HEK293T (cell line): Measurements from ENCODE around the gene ATG14.
"Not testable (repeated sequence)": the region's sequence is repeated elsewhere in the genome, so short reads cannot be mapped to it uniquely, and the experiment has no call there.

Experiments
- CTCF ChIA-PET: fragments of 350-600 bp; formaldehyde crosslinking; extraction: SDS; loops from one replicate; lab custom pipeline; 2021; ENCODE audit warnings: antibody characterized with exemption, inconsistent platforms; lab: Yijun Ruan, JAX
- POLR2A ChIA-PET: fragments of 350-600 bp; formaldehyde crosslinking; extraction: SDS; loops from one replicate; lab custom pipeline; 2020; ENCODE audit warnings: antibody characterized with exemption, inconsistent platforms; lab: Yijun Ruan, JAX
- DNase-seq: peaks from one replicate; pipeline ENCODE4 v3.0.0; 2012; ENCODE audit warnings: mixed read lengths; ENCODE audit errors: extremely low spot score
- ARNT ChIP-seq: fragments of 450-650 bp; IDR thresholded peaks from 2 replicates; pipeline ENCODE4 v1.6.1; 2017; ENCODE audit warnings: mild to moderate bottlenecking
- BHLHE40 ChIP-seq: fragments of 450-650 bp; IDR thresholded peaks from 2 replicates; pipeline ENCODE4 v1.6.1; 2016; ENCODE audit warnings: mild to moderate bottlenecking, moderate library complexity, borderline replicate concordance
- CTBP1 ChIP-seq: fragments of 450-650 bp; IDR thresholded peaks from 2 replicates; pipeline ENCODE4 v1.6.1; 2016; ENCODE audit warnings: borderline replicate concordance
- ELF4 ChIP-seq: fragments of 450-650 bp; IDR thresholded peaks from 2 replicates; pipeline ENCODE4 v1.6.1; 2017; ENCODE audit warnings: antibody characterized with exemption
- FOXA1 ChIP-seq: fragments of 450-650 bp; IDR thresholded peaks from 2 replicates; pipeline ENCODE4 v1.6.1; 2016; ENCODE audit warnings: mild to moderate bottlenecking
- FOXK2 ChIP-seq: fragments of 450-650 bp; IDR thresholded peaks from 2 replicates; pipeline ENCODE4 v1.6.1; 2016; ENCODE audit warnings: mild to moderate bottlenecking
- FOXM1 ChIP-seq: fragments of 450-650 bp; IDR thresholded peaks from 2 replicates; pipeline ENCODE4 v1.6.1; 2017; ENCODE audit warnings: mild to moderate bottlenecking, borderline replicate concordance
- HDGF ChIP-seq: fragments of 450-650 bp; IDR thresholded peaks from 2 replicates; pipeline ENCODE4 v1.6.1; 2017; ENCODE audit warnings: antibody characterized with exemption, borderline replicate concordance
- L3MBTL2 ChIP-seq: fragments of 450-650 bp; conservative IDR thresholded peaks from 2 replicates; pipeline ENCODE4 v1.6.1; 2016; ENCODE audit warnings: mild to moderate bottlenecking
- LEF1 ChIP-seq: fragments of 450-650 bp; IDR thresholded peaks from 2 replicates; pipeline ENCODE4 v1.6.1; 2017; ENCODE audit warnings: mild to moderate bottlenecking, borderline replicate concordance
- NFRKB ChIP-seq: fragments of 450-650 bp; IDR thresholded peaks from 2 replicates; pipeline ENCODE4 v1.6.1; 2016; ENCODE audit warnings: mild to moderate bottlenecking, moderate library complexity
- PKNOX1 ChIP-seq: fragments of 450-650 bp; IDR thresholded peaks from 2 replicates; pipeline ENCODE4 v1.6.1; 2016
- SP1 ChIP-seq: fragments of 450-650 bp; IDR thresholded peaks from 2 replicates; pipeline ENCODE4 v1.6.1; 2017
- SUZ12 ChIP-seq: fragments of 450-650 bp; IDR thresholded peaks from 2 replicates; pipeline ENCODE4 v1.6.1; 2016; ENCODE audit warnings: mild to moderate bottlenecking
- TARDBP ChIP-seq: fragments of 450-650 bp; IDR thresholded peaks from 2 replicates; pipeline ENCODE4 v1.6.1; 2016
- ZNF384 ChIP-seq: fragments of 450-650 bp; IDR thresholded peaks from 2 replicates; pipeline ENCODE4 v1.6.1; 2016

The ATG14 gene

GRCh38 chr14:55347040-55347439, 64.6 kb downstream of the ATG14 start:
- POLR2A ChIA-PET, result interaction anchor here (1.4 kb wide), 1 partner anchor 134 kb away, joined by 3 read pairs; no protein-coding TSS in a partner anchor

GRCh38 chr14:55344582-55345163, 67.0 kb downstream of the ATG14 start:
- DNase-seq, POLR2A ChIA-PET, CTCF ChIA-PET: not testable (repeated sequence)

More at GRCh38 chr14:55347040-55347439, 64.6 kb downstream of the ATG14 start:
- CTCF ChIA-PET, result interaction anchor here (1.5 kb wide), 1 partner anchor 7 kb away, joined by 8 read pairs; no protein-coding TSS in a partner anchor
- TF ChIP-seq SUZ12 (no peak), NFRKB (no peak), ZNF384 (no peak), SP1 (no peak), FOXK2 (no peak), PKNOX1 (no peak), BHLHE40 (no peak), CTBP1 (no peak), FOXA1 (no peak), ELF4 (no peak), FOXM1 (no peak), TARDBP (no peak), ARNT (no peak), L3MBTL2 (no peak), HDGF (no peak), LEF1 (no peak)
- DNase-seq, result no peak

- TF ChIP-seq NFRKB (no peak), FOXA1 (no peak)
- CTCF ChIA-PET, result no interaction called here
- DNase-seq, result no peak
- POLR2A ChIA-PET, result no interaction called here
These were observed 69.8 kb downstream of the ATG14 start for GRCh38 chr14:55341781-55342180.

GRCh38 chr14:55340482-55340881, 71.1 kb downstream of the ATG14 start:
- DNase-seq, result no peak
- ChIA-PET POLR2A (no interaction called here), CTCF (interaction anchor here (0.8 kb wide), 1 partner anchor 15 kb away, joined by 3 read pairs; no protein-coding TSS in a partner anchor)
- TF ChIP-seq FOXM1 (no peak), SUZ12 (no peak), ELF4 (no peak), FOXK2 (no peak), NFRKB (no peak), CTBP1 (no peak), LEF1 (no peak), HDGF (no peak), ARNT (no peak), PKNOX1 (no peak), ZNF384 (no peak), TARDBP (no peak)

GRCh38 chr14:55339770-55340169, 71.9 kb downstream of the ATG14 start:
- no peak for DNase-seq
- TF ChIP-seq NFRKB (no peak), BHLHE40 (no peak), LEF1 (no peak), ARNT (no peak), TARDBP (no peak), CTBP1 (no peak), PKNOX1 (no peak), SUZ12 (no peak)
- CTCF ChIA-PET, result interaction anchor here (0.7 to 0.8 kb wide), 2 partner anchors 15 to 69 kb away, joined by 3 read pairs; no protein-coding TSS in a partner anchor
- POLR2A ChIA-PET, result no interaction called here

GRCh38 chr14:55336691-55337090, 74.9 kb downstream of the ATG14 start:
- DNase-seq, result no peak
- ChIA-PET POLR2A (no interaction called here), CTCF (no interaction called here)
- TF ChIP-seq BHLHE40 (no peak), CTBP1 (no peak), SUZ12 (no peak), SP1 (no peak), ARNT (no peak), L3MBTL2 (no peak), ELF4 (no peak), FOXM1 (no peak), FOXK2 (no peak), PKNOX1 (no peak), HDGF (no peak), NFRKB (no peak), ZNF384 (no peak), FOXA1 (no peak), TARDBP (no peak), LEF1 (no peak)
